H4 (cell line): ENCODE results near the gene DNAH7. TPM values are rescaled to one million over a fixed set of nuclear protein-coding genes. Genes with fewer than 3 reads are reported as not detected.

Source experiments
- DNase-seq: peaks from one replicate; pipeline ENCODE4 v3.0.0-alpha.2; 2015; ENCODE audit warnings: low spot score
- total RNA-seq: library from RNA; depleted of rRNA; stranded (reverse); fragments of >200 nt; shearing (Covaris generic); gene quantifications from 2 replicates; pipeline ENCODE4 v1.2.3, GENCODE V29; 2014

Gene DNAH7
- total RNA-seq, 1 experiment from 2014 or later, result 0.50 TPM

DNA sequence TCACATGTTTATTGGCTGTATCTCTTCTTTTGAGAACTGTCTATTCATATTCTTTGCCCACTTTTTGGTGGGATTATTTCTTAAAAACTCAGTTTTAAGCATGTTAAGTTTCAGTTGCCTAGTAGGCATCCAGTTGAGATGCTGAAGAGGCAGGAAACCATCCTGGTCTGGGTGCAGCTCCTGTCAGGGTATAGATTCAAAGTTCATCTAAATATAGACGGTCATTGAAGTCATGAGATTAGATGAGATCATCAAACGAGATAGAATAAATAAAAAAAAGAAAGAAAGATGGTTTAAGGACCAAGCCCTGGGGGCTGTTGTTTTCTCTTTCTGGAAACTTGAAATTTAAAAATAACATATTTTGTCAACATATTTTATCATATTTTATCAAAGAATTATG lies 9.2 kb upstream of the DNAH7 start:
- no peak for DNase-seq

GRCh38 chr2:196076778-196077568 lies 8.3 kb upstream of the DNAH7 start:
- no peak for DNase-seq

GRCh38 chr2:196075196-196075595 lies 6.6 kb upstream of the DNAH7 start:
- no peak for DNase-seq

GRCh38 chr2:196074631-196075030 lies 6.0 kb upstream of the DNAH7 start:
- DNase-seq, result no peak

- no peak for DNase-seq
Measured at GRCh38 chr2:196073521-196073920, 4.9 kb upstream of the DNAH7 start.

DNA sequence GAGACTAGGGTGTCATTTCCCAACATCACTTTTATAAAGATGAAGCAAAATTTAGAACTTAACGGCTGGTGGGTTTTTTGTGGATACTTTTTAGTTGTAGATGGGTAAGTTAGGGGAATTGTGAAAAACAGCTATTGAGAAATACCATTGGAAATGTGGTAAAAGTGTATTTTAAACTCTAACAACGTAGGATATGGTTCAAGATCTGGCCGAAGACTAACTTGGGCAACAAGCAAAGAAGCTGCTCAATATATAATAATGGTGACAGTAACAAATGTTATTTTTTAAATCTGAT lies 1.6 kb downstream of the DNAH7 start:
- DNase-seq, result no peak

- DNase-seq, result no peak
Measured at GRCh38 chr2:196066291-196067087, 2.1 kb downstream of the DNAH7 start.

- no peak for DNase-seq
Measured at GRCh38 chr2:196063773-196064172, 4.9 kb downstream of the DNAH7 start.

DNA sequence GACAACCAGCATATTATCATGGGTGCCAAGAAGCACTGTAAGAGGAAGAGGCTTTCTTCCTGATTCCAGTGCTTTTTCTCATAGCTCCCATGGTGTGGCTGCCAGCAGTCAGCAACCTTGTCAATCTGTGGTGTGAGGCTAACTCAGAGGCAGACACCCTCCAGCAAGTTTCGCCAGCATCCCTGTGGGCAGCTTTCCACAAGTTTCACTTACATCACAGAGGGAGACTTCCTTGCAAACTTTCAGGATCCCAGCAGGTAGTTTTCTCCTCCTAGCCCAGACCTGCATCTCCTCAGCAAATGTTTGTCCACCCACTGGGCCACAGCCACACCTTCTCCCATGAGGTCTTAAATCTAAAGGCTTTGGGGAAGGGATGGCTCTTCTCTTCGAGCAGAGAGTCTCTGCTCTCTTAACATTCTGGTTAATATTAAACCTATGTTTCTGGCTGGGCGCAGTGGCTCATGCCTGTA lies 9.1 kb downstream of the DNAH7 start:
- no peak for DNase-seq

GRCh38 chr2:196054631-196055030 lies 14.0 kb downstream of the DNAH7 start:
- no peak for DNase-seq

GRCh38 chr2:196046123-196046917 lies 22.3 kb downstream of the DNAH7 start:
- DNase-seq, result peak; percentile 48

DNA sequence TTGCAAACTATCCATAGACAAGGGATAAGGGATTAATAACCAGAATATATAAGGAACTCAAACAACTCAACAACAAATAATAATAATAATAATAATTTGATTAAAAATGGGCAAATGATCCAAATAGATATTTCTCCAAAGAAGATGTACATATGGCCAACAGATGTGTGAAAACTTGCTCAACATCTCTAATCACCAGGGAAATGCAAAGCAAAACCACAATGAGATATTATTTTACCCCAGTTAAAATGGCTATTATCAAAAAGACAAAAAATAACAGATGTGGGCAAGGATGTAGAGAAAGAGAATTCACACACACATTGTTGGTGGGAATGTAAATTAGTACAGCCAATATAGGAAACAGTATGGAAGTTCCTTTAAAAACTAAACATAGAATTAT lies 26.9 kb downstream of the DNAH7 start:
- DNase-seq, result no peak

DNA sequence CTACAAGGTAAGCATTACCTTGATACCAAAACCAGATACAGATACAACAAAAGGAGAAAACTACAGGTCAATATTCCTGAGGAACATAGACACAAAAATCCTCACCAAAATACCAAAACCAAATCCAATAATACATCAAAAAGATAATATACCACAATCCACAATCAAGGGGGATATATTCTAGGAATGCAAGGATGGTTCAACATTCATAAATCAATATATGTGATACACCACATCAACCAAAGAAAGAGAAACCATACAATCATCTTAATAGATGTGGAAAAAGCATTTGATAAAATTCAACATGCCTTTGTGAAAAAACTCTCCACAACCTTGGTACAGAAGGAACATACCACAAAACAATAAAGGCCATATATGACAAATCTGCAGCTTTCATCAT lies 28.4 kb downstream of the DNAH7 start:
- no peak for DNase-seq

DNA sequence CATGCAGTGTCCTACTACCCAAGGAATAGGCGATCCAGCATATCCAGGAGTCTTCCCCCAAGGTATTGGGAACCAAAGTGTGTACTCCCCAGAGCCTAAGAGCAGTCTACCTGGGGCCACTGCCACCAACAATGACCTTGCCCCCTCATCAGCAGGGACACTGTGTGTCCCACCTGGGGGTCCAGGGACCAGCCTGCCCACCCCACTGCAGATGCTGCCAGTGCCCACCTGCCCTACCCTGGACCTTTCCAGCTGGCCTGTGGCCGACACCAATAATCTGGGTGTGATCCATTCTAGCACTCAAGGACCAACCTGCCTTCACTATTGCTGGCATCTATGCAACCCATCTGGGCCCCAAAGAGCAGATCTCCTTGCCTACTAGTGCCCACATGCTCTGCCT lies 32.2 kb downstream of the DNAH7 start:
- no peak for DNase-seq

DNA sequence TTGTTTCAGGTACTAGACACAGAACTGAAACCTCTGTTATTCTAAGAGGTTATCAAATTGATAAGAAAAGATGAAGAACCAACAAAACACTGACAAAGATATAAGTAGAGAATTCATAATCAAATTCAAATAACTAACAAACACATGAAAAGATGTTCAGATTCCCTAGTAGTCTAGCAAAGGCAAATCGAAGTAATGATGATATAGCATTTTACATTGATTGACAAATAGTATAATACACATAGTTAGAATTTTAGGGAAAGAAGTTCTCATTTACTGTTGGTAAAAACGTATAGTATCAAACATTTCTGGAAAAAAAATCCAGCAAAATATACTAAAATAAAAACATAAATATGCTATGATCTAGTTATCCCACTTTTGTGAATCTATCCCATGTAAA lies 50.6 kb downstream of the DNAH7 start:
- no peak for DNase-seq

DNA sequence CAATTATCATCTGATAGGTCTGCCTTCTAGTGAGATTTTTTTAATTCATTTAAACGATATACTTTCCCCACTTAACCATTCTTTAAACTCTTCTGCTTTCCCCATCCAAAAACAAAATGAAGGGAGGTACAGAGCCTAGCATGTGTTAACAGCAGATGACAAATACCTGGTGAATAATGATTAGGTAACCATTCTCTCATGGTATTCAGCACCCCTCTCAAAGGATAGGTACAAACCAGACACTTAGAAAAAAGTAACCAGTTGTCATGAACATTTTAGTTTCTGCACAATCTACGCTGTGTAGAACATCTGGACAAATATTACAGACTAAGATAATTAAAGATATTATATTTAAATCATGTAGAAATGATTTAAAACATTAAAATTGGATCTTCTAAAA lies 56.3 kb downstream of the DNAH7 start:
- DNase-seq, result no peak

DNA sequence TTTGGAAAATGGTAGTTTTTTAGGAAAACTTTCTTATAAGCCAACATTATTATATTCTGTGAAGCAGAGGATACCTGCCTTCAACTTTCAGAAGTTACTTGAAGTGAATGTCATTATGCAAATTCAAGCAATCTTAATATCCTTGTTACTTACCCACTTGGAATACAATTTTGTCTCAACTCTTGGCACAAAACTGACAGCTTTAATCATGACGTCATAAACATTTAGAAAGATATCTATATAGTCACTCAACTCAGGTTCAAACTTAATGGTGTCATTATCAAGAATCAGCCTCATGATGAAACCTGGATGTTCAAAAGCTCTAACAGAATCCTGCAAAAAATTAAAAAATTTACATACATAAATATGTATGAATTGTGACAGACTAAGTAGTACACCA lies 68.1 kb downstream of the DNAH7 start:
- DNase-seq, result no peak

GRCh38 chr2:195998070-195998469 lies 70.6 kb downstream of the DNAH7 start:
- no peak for DNase-seq

DNA sequence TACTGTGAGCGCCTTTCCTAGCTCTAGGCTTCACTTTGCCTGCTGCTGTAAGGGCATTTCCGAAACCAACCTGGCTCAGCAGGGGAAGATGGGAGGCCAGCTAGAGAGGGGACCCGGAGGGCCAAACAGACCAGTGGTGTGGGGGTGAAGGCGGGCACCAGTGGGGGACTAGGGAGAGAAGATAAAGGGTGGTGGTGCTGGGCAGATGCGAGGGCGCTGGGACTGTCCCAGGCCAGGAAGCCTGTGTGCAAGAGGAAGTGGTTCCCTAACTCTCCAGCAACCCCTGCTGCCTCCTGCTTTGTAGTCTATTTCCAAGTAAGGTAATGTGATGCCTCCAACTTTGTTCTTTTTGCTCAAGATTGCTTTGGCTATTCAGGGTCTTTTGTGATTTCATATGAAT lies 73.1 kb downstream of the DNAH7 start:
- no peak for DNase-seq

DNA sequence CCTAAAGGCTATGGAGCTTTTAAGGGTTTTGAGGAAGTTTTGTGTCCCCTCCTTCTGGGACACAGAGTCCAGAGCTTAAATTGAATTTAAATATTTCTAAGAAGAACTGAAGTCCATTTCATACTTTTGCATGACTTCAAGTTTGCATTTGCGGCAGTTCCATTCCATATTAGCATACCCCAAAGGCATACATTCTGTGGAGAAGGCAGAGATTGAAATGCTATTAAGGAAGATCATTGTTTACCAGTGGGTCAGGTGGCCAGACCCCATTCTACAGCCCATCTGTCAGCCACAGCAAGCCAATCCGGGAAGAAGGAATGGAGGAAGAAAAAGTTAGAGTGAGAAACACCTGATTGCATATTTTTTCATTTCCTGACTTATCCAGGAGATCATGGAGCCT lies 75.0 kb downstream of the DNAH7 start:
- no peak for DNase-seq

GRCh38 chr2:195985741-195986140 lies 82.9 kb downstream of the DNAH7 start:
- no peak for DNase-seq

DNA sequence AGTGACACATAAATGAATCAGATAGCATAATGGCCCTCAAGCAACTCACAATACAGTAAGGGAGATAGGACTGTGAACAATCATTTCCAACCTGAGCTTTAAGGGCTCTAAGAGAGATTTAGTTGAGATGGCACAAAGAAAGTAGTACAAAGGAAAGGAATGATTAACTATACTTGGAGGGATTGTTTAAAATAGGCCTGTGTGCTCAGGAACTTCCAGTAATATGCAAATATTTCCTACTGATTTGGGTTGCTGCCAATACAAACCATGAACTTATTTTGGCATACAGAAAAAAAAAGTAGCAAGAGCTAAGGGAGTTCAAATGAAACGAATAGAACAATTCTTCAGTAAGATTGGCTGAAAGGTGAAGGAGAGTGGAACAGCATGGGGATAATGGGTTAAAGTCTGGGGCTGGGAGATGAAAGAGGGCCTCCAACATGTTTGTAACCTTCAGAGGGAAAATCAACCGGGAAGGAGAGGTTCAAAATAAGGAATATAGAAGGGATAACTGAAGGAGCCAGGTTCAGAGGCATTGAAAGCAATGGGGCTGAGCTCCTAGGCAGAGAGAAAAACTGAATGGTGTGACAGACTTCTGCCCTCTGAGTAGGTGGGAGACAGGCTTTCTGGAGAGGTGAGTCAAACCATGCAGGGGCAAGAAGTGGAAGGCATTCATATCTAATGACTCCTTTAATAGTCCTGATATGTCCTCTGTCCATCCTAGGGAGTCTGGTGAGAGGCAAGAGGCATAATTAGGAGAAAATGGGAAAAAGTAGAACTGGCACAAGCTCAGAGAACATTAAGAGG lies 83.5 kb downstream of the DNAH7 start:
- DNase-seq, result no peak
